ENCODE data around the gene KRTAP10-4.
"Not testable (repeated sequence)": the region's sequence is repeated elsewhere in the genome, so short reads cannot be mapped to it uniquely, and the experiment has no call there.

Gene KRTAP10-4

DNA sequence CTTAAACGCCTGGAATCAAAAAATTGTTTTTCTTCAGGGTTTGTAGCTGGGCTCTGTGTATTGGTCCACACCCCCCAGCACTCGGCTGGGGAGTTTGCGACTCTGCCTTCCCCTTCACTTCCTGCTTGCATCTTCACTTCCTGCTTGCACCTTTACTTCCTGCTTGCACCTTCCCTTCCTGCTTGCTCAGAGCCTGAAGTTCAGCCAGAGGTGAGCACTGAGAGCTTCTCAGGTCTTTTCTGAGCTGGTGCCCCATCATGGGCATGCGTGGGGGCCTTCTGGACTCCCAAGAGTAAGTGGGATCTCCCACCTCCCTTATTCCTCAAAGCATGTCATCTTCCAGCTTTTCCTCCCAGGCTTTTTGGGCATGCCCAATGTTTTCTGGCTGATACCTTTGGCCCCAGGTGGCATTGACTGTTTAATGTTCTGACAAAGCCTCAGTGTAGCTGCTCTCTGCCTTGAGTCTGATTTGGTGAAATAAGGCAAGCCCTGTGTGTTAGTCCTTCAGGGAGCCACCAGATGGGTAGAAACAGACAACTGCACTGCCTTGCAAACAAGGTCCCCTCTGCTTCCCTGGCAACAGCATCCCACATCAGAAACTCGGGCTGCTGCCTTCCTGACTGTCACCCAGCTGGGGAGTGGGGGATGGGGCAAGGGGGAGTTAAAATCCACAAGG lies 25.7 kb upstream of the KRTAP10-4 start:
- FAIRE-seq = no peak
- TF ChIP-seq POLR2AphosphoS5 (IDR thresholded peaks at IDR 0.05; ENCODE audit: low read depth, low read length) (no peak), TAF1 (IDR thresholded peaks at IDR 0.05; ENCODE audit: low read depth, low read length) (no peak), POLR2A (IDR thresholded peaks at IDR 0.05; ENCODE audit: low read depth, low read length) (no peak), SPI1 (IDR thresholded peaks at IDR 0.05; ENCODE audit: low read depth, low read length) (no peak), PAX5 (IDR thresholded peaks at IDR 0.05; ENCODE audit: insufficient read depth, low read length, severe bottlenecking) (no peak), POU2F2 (IDR thresholded peaks at IDR 0.05; ENCODE audit: low read depth, low read length) (no peak)
- no peak for DNase-seq (ENCODE audit: insufficient read length, low spot score)

DNA sequence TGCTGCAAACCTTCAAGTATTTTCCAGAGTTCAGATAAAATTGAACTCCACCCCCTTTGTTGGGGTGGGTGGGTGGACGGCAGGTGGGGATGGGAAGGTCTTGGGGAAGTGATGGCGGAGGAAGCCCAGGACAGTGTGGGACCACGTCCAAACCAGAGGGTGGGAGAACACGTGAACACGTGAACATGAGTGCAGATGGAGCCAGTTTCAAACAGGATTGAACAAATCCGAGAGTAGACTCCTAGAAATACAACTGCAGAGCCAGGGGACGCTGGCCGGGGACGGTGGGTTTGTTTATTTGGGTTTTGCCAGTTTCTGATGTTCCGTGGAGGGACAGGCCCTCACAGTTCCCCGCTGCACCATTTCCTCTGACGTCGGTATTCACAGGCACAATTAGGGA lies 25.1 kb upstream of the KRTAP10-4 start:
- TF ChIP-seq TAF1 (IDR thresholded peaks at IDR 0.05; ENCODE audit: low read depth, low read length) (no peak), POU2F2 (IDR thresholded peaks at IDR 0.05; ENCODE audit: low read depth, low read length) (no peak), POLR2A (IDR thresholded peaks at IDR 0.05; ENCODE audit: low read depth, low read length) (no peak)
- DNase-seq (ENCODE audit: insufficient read length, low spot score) (no peak), FAIRE-seq (no peak)

DNA sequence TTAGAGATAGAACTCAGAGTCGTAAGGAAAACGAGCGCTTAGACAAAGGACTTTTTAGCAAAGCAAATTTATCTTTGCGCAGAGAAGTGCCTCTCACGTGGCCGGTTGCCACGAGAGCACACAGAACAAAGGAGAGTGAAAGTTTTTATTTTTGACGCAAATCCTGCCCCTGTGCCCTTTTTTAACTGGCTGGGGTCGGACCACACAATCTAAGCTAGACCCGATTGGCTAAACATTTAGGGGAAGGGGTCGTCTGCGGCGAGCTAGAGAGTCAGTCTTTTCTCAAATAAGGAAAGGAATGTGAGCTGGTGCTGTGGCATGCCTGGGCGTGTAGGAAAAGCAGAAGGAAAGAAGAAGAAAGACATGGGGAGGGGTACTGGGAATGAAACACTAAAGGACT lies 24.6 kb upstream of the KRTAP10-4 start:
- DNase-seq (ENCODE audit: insufficient read length, low spot score) (no peak), FAIRE-seq (no peak)
- no peak for TF ChIP-seq POLR2A (IDR thresholded peaks at IDR 0.05; ENCODE audit: low read depth, low read length)

GRCh38 chr21:44549525-44550211 lies 23.9 kb upstream of the KRTAP10-4 start:
- FAIRE-seq = no peak

GRCh38 chr21:44550285-44550684 lies 23.2 kb upstream of the KRTAP10-4 start:
- not testable (repeated sequence) for DNase-seq (ENCODE audit: insufficient read length, low spot score); FAIRE-seq

More at GRCh38 chr21:44549525-44550211, 23.9 kb upstream of the KRTAP10-4 start:
- no peak for TF ChIP-seq POLR2AphosphoS5 (IDR thresholded peaks at IDR 0.05; ENCODE audit: low read depth, low read length)
- no peak for TF ChIP-seq POLR2A (IDR thresholded peaks at IDR 0.05; ENCODE audit: low read depth, low read length)
- no peak for TF ChIP-seq POU2F2 (IDR thresholded peaks at IDR 0.05; ENCODE audit: low read depth, low read length)
- TF ChIP-seq PAX5 (IDR thresholded peaks at IDR 0.05; ENCODE audit: insufficient read depth, low read length, severe bottlenecking) = no peak
- no peak for TF ChIP-seq TAF1 (IDR thresholded peaks at IDR 0.05; ENCODE audit: low read depth, low read length)
- TF ChIP-seq SPI1 (IDR thresholded peaks at IDR 0.05; ENCODE audit: low read depth, low read length) = no peak
- DNase-seq (ENCODE audit: insufficient read length, low spot score) = no peak

DNA sequence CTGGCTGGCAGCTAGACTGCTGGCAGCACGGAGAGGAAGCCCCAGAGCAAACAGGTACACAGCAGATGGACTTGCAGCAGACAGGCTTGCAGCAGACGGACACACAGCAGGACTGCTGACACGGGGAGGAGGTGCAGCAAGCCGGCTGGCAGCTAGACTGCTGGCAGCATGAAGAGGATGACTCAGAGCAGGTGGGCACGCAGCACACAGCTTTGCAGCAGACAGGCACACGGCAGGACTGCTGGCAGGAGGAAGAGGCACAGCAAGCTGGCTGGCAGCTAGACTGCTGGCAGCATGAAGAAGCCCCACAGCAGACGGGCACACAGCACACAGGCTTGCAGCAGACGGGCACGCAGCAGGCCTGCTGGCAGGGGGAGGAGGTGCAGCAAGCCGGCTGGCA lies 22.7 kb upstream of the KRTAP10-4 start:
- no peak for FAIRE-seq
- TF ChIP-seq PAX5 (IDR thresholded peaks at IDR 0.05; ENCODE audit: insufficient read depth, low read length, severe bottlenecking) (no peak), POLR2A (IDR thresholded peaks at IDR 0.05; ENCODE audit: low read depth, low read length) (no peak), POU2F2 (IDR thresholded peaks at IDR 0.05; ENCODE audit: low read depth, low read length) (no peak), TAF1 (IDR thresholded peaks at IDR 0.05; ENCODE audit: low read depth, low read length) (no peak), POLR2AphosphoS5 (IDR thresholded peaks at IDR 0.05; ENCODE audit: low read depth, low read length) (no peak), SPI1 (IDR thresholded peaks at IDR 0.05; ENCODE audit: low read depth, low read length) (no peak)
- no peak for DNase-seq (ENCODE audit: insufficient read length, low spot score)

- no peak for TF ChIP-seq POU2F2 (IDR thresholded peaks at IDR 0.05; ENCODE audit: low read depth, low read length)
- TF ChIP-seq POLR2AphosphoS5 (IDR thresholded peaks at IDR 0.05; ENCODE audit: low read depth, low read length) = no peak
- no peak for TF ChIP-seq POLR2A (IDR thresholded peaks at IDR 0.05; ENCODE audit: low read depth, low read length)
- TF ChIP-seq SPI1 (IDR thresholded peaks at IDR 0.05; ENCODE audit: low read depth, low read length) = no peak
- no peak for TF ChIP-seq TAF1 (IDR thresholded peaks at IDR 0.05; ENCODE audit: low read depth, low read length)
- TF ChIP-seq PAX5 (IDR thresholded peaks at IDR 0.05; ENCODE audit: insufficient read depth, low read length, severe bottlenecking) = no peak
- DNase-seq (ENCODE audit: insufficient read length, low spot score) (no peak), FAIRE-seq (no peak)
Observed at GRCh38 chr21:44551340-44551961, 22.1 kb upstream of the KRTAP10-4 start, which contains the start of gene KRTAP10-2. Gene KRTAP10-2 (minus strand): TSS chr21:44551505. CDS start chr21:44551458, 47 bp downstream.

- DNase-seq (ENCODE audit: insufficient read length, low spot score) (no peak), FAIRE-seq (no peak)
- no peak for TF ChIP-seq PAX5 (IDR thresholded peaks at IDR 0.05; ENCODE audit: insufficient read depth, low read length, severe bottlenecking)
- no peak for TF ChIP-seq POU2F2 (IDR thresholded peaks at IDR 0.05; ENCODE audit: low read depth, low read length)
- TF ChIP-seq POLR2A (IDR thresholded peaks at IDR 0.05; ENCODE audit: low read depth, low read length) = no peak
- TF ChIP-seq POLR2AphosphoS5 (IDR thresholded peaks at IDR 0.05; ENCODE audit: low read depth, low read length) = no peak
- TF ChIP-seq TAF1 (IDR thresholded peaks at IDR 0.05; ENCODE audit: low read depth, low read length) = no peak
- TF ChIP-seq SPI1 (IDR thresholded peaks at IDR 0.05; ENCODE audit: low read depth, low read length) = no peak
Observed at GRCh38 chr21:44552136-44552535, 21.4 kb upstream of the KRTAP10-4 start.

GRCh38 chr21:44552681-44553080 lies 20.8 kb upstream of the KRTAP10-4 start:
- DNase-seq (ENCODE audit: insufficient read length, low spot score) = no peak
- no peak for FAIRE-seq
- TF ChIP-seq SPI1 (IDR thresholded peaks at IDR 0.05; ENCODE audit: low read depth, low read length) (no peak), POLR2A (IDR thresholded peaks at IDR 0.05; ENCODE audit: low read depth, low read length) (no peak), TAF1 (IDR thresholded peaks at IDR 0.05; ENCODE audit: low read depth, low read length) (no peak), POLR2AphosphoS5 (IDR thresholded peaks at IDR 0.05; ENCODE audit: low read depth, low read length) (no peak), PAX5 (IDR thresholded peaks at IDR 0.05; ENCODE audit: insufficient read depth, low read length, severe bottlenecking) (no peak), POU2F2 (IDR thresholded peaks at IDR 0.05; ENCODE audit: low read depth, low read length) (no peak)

Measured in GM12891 (cell line).